H7 (cell line): ENCODE measurements around the gene ARPC1A. TPM values are rescaled to one million over a fixed set of nuclear protein-coding genes. Genes with fewer than 3 reads are reported as not detected.
"Not testable (repeated sequence)": the region's sequence is repeated elsewhere in the genome, so short reads cannot be mapped to it uniquely, and the experiment has no call there.

Experiments
- DNase-seq: peaks from one replicate; pipeline ENCODE4 v3.0.0; 2012
- H3K27me3 ChIP-seq: 2 replicates; pipeline ENCODE4 v1.6.0; 2011; ENCODE audit warnings: mild to moderate bottlenecking, low read length; ENCODE audit not compliant: control insufficient read depth, insufficient read depth
- H3K36me3 ChIP-seq: replicated peaks from 2 replicates; pipeline ENCODE4 v1.5.1; 2011; ENCODE audit warnings: low read length; ENCODE audit not compliant: control insufficient read depth, insufficient read depth
- H3K4me3 ChIP-seq: 2 replicates; pipeline ENCODE4 v1.5.1; 2011; ENCODE audit warnings: low read depth, mild to moderate bottlenecking, control low read depth, low read length, moderate library complexity; ENCODE audit not compliant: insufficient read depth
- total RNA-seq: library from RNA; depleted of rRNA; stranded (reverse); fragments of >200 nt; shearing (Covaris generic); gene quantifications from 2 replicates; pipeline ENCODE4 v1.2.3, GENCODE V29; 2014; rRNA removed

The ARPC1A gene
- 168 and 188 TPM in 2 replicates for total RNA-seq

DNA sequence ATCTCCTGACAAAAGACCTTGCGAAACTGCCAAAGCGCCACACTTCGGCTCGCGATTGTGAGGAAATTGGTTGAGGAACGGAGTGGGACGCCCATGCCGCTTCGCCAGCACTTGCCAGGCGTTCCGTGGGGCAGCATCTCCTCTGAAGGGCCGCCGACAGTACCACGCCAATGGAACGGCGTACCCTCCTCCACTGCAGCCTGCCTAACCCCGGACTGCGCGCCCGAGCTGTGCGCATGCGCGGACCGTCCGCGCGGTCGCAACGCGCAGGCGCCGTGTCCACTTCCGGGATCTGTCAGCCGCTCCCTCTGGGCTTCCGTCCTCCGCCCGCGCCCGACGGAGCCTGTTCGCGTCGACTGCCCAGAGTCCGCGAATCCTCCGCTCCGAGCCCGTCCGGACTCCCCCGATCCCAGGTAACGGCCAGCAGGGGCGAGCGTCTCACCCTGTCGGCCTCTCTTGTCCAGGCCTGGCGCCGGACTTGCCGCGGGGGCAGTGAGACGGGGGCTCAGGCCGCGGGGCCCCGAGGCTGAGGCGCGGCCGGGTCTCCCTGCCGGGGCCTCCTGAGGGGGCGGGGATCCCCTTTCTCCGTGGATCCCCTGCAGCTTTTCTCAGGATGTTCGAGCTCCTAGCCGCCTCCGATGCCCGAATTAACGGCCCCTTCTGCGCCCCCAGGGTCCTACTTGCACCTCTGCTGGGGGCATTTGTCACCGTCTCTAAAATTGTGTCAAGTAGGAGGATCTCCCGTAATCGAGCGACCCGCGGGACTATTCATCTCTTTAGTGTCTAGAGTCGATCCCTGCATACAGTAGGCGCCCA lies at the start of gene ARPC1A:
TSS of gene ARPC1A (plus strand) at position 307 of the 816 bp plus-strand sequence. CDS start 7,456 bp downstream, outside the sequence.
- Histone ChIP-seq H3K27me3 (no peaks in the 10 kb centered on the region), H3K4me3 (peak within 1 kb of the TSS; percentile 92), H3K36me3 (no peaks in the 10 kb centered on the region)
- peak; percentile 99 for DNase-seq

DNA sequence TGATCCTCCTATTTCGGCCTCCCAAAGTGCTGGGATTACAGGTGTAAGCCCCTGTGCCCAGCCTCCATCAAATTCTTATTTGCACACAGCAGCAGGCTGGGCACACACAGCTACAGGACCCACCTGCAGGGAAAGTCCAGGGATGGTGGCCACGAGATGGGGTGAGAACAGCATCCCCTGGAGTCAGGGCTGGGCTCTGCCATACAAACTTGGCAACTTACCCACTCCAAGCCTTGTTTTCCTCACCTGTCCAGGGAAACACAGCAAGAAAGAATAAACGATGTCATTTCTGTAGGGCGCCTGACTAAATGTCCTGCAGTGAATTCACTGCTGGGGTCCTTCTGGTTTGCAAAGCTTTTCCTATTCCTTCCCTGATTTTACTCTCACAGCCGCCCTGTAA lies 47.5 kb upstream of the ARPC1A start:
- no peak overlapping the region for H3K4me3 ChIP-seq
- DNase-seq: peak; percentile 59
- H3K36me3 ChIP-seq: no peaks in the 10 kb centered on the region
- H3K27me3 ChIP-seq: no peaks in the 10 kb centered on the region

DNA sequence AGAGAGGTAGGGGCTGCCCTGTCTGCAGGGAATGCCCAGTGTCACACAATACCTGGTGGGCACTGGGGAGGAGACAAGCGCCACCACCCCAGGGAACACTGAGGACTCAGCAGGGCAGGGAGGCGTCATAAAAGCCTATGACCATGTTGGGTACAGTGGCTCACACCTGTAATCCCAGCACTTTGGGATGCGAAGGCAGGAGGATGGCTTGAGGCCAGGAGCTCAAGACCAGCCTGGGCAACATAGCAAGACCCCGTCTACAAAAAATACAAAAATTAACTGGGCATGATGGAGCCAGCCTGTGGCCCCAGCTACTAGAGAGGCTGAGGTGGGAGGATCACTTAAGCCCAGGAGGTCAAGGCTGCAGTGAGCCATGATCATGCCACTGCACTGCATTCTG lies 41.5 kb upstream of the ARPC1A start:
- H3K36me3 ChIP-seq, DNase-seq, H3K27me3 ChIP-seq, H3K4me3 ChIP-seq: not testable (repeated sequence)

DNA sequence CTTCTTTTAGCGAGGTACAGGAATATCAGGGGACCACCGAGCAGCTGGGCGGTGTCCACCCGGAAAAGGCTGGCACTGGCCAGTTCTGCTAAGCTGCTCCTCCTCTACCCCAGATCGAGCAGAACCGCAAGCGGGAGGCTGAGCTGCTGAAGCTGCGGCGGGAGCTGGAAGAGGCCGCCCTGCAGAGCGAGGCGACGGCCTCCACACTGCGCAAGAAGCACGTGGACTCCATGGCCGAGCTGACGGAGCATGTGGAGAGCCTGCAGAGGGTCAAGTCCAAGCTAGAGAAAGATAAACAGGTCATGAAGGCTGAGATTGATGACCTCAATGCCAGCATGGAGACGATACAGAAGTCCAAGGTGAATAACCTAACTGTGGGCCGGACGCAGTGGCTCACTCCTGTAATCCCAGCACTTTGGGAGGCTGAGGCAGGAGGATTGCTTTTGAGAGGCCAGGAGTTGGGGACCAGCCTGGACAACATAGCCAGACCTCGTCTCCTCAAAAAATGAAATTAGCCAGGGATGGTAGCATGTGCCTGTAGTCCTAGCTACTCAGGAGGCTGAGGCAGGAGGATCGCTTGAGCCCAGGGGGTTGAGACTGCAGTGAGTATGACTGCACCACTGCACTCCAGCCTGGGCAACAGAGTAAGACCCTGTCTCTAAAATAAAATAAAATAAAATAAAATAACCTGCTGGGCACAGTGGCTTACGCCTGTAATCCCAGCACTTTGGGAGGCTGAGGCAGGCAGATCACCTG lies 37.7 kb upstream of the ARPC1A start:
- DNase-seq: no peak
- Histone ChIP-seq H3K36me3 (no peaks in the 10 kb centered on the region), H3K4me3 (no peak overlapping the region), H3K27me3 (no peaks in the 10 kb centered on the region)

DNA sequence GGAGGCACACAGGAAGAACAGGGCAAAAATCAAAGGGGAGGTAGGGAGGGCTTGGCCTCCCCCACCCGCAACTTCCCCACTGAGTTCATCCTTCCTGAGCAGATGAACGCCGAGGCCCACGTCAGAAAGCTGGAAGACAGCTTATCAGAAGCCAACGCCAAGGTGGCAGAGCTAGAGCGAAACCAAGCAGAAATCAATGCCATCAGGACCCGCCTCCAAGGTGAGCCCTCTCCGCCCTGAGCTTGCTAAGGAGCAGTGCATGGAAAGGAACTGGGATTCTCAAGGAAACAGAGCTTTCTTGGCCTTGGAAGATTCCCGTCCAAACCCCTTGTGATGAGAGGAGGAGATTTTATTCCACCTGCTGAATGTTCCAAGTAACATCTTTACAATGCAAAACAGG lies 36.5 kb upstream of the ARPC1A start:
- H3K36me3 ChIP-seq: no peaks in the 10 kb centered on the region
- no peak overlapping the region for H3K4me3 ChIP-seq
- H3K27me3 ChIP-seq: no peaks in the 10 kb centered on the region
- peak; percentile 55 for DNase-seq

DNA sequence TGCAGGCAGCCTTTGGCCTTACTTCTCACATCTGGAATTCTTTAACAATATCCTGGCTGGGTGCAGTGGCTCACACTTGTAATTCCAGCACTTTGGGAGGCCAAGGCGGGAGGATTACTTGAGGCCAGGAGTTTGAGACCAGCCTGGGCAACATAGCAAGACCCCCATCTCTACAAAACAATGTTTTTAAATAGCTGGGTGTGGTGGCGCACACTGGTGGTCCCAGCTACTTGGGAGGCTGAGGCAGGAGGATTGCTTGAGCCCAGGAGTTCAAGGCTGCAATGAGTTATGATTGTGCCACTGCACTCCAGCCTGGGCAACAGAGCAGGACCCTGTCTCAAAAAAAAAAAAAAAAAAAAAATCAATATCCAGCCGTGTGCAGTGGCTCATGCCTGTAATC lies 35.5 kb upstream of the ARPC1A start:
- H3K4me3 ChIP-seq, DNase-seq, H3K27me3 ChIP-seq, H3K36me3 ChIP-seq: not testable (repeated sequence)

DNA sequence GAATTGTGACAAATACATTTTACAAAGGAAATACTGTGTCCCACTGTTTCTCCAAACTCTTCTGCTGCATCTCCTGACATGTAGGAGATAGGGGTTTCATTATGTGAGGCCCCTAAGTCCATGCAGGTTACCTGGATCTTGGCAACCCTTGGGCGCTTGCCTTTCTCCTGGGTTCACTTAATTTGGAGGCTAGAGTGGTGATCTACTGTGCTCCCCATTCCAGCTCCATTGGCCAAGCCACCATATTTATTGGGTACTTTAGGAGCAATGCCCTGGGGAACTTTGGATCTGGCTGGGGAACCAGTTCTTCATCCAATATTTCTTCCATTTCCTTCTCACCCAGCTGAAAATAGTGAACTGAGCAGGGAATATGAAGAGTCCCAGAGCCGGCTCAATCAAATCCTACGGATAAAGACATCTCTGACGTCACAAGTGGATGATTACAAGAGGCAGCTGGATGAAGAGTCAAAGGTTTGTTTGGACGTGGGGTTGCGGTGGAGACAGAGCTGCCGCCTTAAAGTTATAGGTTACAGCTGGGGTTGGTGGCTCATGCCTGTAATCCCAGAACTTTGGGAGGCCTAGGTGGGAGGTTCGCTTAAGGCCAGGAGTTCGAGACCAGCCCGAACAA lies 34.6 kb upstream of the ARPC1A start:
- Histone ChIP-seq H3K4me3 (no peak overlapping the region), H3K27me3 (no peaks in the 10 kb centered on the region), H3K36me3 (no peaks in the 10 kb centered on the region)
- DNase-seq: no peak

DNA sequence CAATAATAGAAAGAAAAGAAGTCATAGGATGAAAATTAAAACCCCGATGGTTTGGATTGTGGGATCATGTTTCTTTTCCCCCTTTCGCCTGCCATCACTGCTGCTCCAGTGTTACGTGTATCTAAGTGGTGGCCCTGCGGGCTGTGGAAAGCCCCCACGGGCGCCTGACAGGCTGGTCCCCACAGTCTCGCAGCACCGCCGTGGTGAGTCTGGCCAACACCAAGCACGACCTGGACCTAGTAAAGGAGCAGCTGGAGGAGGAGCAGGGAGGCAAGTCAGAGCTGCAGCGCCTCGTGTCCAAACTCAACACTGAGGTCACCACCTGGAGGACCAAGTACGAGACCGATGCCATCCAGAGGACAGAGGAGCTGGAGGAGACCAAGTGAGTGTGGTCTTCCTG lies 33.6 kb upstream of the ARPC1A start:
- Histone ChIP-seq H3K27me3 (no peaks in the 10 kb centered on the region), H3K36me3 (no peaks in the 10 kb centered on the region), H3K4me3 (no peak overlapping the region)
- no peak for DNase-seq

DNA sequence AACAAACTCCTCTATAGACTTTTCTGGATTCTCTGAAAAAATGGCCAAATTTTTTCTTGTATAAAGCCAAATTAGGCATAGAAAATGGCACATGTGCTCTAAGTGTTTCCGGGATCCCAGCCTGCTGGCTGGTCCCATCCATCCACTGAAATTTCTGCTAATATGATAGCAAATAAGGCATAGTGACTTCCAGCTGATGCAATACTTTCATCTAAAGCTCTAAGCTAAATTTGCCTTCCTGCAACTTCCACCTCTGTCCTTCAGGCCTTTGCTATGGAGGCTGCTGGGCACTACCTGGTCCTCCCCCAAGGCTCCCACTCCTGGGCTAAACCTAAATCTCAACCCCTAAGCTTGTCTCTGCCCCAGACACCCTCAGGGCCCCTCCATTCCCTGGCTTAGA lies 32.5 kb upstream of the ARPC1A start:
- no peaks in the 10 kb centered on the region for H3K27me3 ChIP-seq
- no peak overlapping the region for H3K4me3 ChIP-seq
- H3K36me3 ChIP-seq: no peaks in the 10 kb centered on the region
- DNase-seq: no peak

DNA sequence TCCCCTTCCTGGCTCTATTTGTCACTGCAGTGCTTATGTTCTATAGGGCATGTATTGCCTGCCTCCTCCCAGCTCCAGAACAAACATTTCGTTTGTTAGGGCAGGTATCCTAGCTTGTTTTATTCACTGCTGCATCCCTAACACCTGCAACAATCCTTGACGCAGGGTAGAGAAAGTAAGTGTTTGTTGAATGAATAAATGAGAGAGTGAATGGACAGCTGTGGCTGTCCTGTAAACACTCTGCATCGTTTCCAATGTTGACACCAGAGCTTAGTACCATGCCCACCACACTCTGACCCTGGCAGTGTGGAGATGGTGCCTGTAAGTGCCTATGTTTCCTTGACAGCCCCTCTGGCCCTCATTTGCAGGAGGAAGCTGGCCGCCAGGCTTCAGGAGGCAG lies 32.0 kb upstream of the ARPC1A start:
- no peaks in the 10 kb centered on the region for H3K27me3 ChIP-seq
- H3K4me3 ChIP-seq: no peak overlapping the region
- DNase-seq: no peak
- H3K36me3 ChIP-seq: no peaks in the 10 kb centered on the region

DNA sequence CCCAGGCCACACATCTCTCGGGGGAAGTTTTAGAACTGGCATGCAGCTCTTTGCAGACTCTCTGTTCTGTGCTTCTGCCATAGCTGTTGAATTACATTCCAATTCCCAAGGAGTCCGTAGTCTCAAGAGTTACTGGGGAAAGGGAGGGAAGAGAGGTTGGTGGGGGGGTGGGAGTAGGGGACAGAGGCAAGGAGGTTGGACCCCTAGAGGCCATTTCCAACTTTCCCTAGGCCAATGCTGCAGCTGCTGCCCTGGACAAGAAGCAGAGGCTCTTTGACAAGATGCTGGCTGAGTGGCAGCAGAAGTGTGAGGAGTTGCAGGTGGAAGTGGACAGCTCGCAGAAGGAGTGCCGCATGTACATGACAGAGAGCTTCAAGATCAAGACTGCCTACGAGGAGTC lies 29.2 kb upstream of the ARPC1A start:
- Histone ChIP-seq H3K27me3 (no peaks in the 10 kb centered on the region), H3K36me3 (no peaks in the 10 kb centered on the region), H3K4me3 (no peak overlapping the region)
- peak; percentile 63 for DNase-seq

DNA sequence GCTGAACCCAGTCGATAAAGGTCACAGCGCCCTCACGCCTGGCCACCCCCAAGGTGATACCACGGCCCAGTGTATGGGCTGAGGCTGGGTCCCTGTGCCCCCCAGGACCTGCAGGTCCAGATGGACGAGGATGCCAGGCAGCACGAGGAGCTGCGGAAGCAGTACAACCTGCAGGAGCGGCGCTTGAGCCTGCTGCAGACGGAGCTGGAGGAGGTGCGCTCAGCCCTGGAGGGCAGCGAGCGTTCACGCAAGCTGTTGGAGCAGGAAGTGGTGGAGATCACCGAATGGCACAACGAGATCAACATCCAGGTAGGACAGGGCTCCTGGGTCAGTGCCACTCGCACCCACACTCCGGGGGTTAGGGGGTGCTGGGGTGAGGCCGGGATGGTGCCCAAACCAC lies 24.2 kb upstream of the ARPC1A start:
- Histone ChIP-seq H3K27me3 (no peaks in the 10 kb centered on the region), H3K36me3 (no peaks in the 10 kb centered on the region), H3K4me3 (no peak overlapping the region)
- peak; percentile 47 for DNase-seq

DNA sequence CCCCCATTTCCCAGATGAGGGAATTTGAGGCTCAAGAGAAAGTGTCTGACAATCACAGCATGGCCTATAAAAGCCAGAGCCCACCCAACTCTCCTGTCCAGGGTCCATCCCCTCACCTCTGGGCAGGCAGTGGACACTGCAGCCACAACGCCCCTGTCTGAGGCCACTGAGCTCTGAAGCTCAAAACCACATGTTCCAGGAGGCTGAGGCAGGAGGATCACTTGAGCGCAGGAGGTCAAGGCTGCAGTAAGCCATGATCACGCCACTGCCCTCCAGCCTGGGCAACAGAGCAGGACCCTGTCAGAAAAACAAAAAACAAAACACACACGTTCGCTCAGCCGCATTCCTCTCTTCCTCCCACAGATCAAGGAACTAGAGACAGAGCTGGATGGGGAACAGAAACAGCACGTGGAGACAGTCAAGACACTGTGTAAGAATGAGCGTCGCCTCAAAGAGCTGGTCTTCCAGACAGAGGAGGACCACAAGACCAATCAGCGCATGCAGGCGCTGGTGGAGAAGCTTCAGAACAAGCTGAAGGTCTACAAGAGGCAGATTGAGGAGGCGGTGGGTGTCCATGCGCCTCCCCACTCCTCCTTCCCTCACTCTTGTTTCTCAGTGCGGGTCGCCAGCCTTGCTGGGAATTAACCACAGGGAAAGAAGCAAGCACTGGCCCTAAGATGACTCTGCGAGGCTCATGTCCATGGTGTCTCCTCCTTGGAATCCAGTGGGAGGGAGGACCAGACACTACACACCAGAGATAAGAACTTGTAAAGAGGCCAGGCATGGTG lies 20.0 kb upstream of the ARPC1A start:
- no peak for DNase-seq
- Histone ChIP-seq H3K36me3 (no peaks in the 10 kb centered on the region; the same call in 1 of the 2 replicates), H3K4me3 (no peak overlapping the region), H3K27me3 (no peaks in the 10 kb centered on the region)

DNA sequence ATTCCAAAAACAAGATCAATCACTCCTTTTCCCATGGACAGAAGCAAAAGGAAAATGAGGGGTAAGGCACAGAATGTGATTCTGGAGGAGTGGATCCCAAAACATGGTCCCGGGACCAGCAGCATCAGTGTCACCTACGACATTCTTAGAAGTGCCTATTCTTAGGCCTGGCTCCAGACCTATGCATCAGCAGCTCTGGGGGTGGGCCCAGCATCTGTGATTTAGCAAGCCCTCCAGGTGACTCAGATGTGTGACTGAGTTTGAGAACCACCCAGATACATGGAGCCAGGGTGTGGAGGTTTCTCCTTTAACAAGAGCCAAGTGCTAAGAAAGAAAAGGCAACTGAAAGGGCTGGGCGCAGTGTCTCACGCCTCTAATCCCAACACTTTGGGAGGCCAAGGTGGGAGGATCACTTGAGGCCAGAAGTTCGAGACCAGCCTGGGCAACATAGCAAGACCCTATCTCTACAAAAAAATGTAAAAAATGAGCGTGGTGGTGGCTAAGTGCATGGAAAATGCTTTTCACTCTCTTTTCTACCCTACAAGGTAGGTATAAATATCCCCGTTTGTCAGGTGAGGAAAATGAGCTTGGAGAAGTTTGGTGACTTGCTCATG lies 17.1 kb upstream of the ARPC1A start:
- Histone ChIP-seq H3K36me3 (no peaks in the 10 kb centered on the region; the same call in 1 of the 2 replicates), H3K4me3 (no peak overlapping the region), H3K27me3 (no peaks in the 10 kb centered on the region)
- no peak for DNase-seq
